PFSK-1 (cell line): Measurements from ENCODE around the gene ZCCHC24.

Experiments
- FOXP2 ChIP-seq: optimal IDR thresholded peaks from 2 replicates; pipeline ENCODE3; 2011; ENCODE audit warnings: borderline replicate concordance, control low read depth, inconsistent platforms; ENCODE audit not compliant: insufficient read depth; ENCODE audit errors: extremely low read length, extremely low read depth
- POLR2AphosphoS5 ChIP-seq: IDR thresholded peaks from 2 replicates; pipeline ENCODE4 v1.6.1; 2012; ENCODE audit warnings: low read depth, mild to moderate bottlenecking, control low read depth, low read length, moderate library complexity
- SIN3A ChIP-seq: IDR thresholded peaks from 2 replicates; pipeline ENCODE4 v1.6.1; 2012; ENCODE audit warnings: mild to moderate bottlenecking, low read length, moderate library complexity, borderline replicate concordance; ENCODE audit not compliant: insufficient read depth
- TAF1 ChIP-seq: IDR thresholded peaks from 2 replicates; pipeline ENCODE4 v1.6.1; 2012; ENCODE audit warnings: low read length, control low read depth, borderline replicate concordance; ENCODE audit not compliant: insufficient read depth
- TF ChIP-seq, protein P1 (sequence below), 2 experiments: IDR thresholded peaks; 2 replicates each; pipeline versions ENCODE4 v1.6.1 to v1.8.0; 2011 to 2012; ENCODE audit warnings: low read depth in 2 of 2, low read length in 2 of 2, control low read depth in 1 of 2, inconsistent platforms in 1 of 2, mild to moderate bottlenecking in 1 of 2, moderate library complexity in 1 of 2; ENCODE audit not compliant: insufficient read depth in 1 of 2

The ZCCHC24 gene

DNA sequence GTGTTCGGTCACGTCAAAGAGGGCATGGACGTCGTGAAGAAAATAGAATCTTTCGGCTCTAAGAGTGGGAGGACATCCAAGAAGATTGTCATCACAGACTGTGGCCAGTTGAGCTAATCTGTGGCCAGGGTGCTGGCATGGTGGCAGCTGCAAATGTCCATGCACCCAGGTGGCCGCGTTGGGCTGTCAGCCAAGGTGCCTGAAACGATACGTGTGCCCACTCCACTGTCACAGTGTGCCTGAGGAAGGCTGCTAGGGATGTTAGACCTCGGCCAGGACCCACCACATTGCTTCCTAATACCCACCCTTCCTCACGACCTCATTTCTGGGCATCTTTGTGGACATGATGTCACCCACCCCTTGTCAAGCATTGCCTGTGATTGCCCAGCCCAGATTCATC, 91.7 kb downstream of the ZCCHC24 start:
- TF ChIP-seq SIN3A (no peak), TAF1 (no peak), FOXP2 (no peak), POLR2AphosphoS5 (no peak)
- TF ChIP-seq, protein P1, sequence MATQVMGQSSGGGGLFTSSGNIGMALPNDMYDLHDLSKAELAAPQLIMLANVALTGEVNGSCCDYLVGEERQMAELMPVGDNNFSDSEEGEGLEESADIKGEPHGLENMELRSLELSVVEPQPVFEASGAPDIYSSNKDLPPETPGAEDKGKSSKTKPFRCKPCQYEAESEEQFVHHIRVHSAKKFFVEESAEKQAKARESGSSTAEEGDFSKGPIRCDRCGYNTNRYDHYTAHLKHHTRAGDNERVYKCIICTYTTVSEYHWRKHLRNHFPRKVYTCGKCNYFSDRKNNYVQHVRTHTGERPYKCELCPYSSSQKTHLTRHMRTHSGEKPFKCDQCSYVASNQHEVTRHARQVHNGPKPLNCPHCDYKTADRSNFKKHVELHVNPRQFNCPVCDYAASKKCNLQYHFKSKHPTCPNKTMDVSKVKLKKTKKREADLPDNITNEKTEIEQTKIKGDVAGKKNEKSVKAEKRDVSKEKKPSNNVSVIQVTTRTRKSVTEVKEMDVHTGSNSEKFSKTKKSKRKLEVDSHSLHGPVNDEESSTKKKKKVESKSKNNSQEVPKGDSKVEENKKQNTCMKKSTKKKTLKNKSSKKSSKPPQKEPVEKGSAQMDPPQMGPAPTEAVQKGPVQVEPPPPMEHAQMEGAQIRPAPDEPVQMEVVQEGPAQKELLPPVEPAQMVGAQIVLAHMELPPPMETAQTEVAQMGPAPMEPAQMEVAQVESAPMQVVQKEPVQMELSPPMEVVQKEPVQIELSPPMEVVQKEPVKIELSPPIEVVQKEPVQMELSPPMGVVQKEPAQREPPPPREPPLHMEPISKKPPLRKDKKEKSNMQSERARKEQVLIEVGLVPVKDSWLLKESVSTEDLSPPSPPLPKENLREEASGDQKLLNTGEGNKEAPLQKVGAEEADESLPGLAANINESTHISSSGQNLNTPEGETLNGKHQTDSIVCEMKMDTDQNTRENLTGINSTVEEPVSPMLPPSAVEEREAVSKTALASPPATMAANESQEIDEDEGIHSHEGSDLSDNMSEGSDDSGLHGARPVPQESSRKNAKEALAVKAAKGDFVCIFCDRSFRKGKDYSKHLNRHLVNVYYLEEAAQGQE (IDR thresholded peaks at IDR 0.05; ENCODE audit: insufficient read depth in 1 of 2, low read depth in 2 of 2, low read length in 2 of 2): no peak

DNA sequence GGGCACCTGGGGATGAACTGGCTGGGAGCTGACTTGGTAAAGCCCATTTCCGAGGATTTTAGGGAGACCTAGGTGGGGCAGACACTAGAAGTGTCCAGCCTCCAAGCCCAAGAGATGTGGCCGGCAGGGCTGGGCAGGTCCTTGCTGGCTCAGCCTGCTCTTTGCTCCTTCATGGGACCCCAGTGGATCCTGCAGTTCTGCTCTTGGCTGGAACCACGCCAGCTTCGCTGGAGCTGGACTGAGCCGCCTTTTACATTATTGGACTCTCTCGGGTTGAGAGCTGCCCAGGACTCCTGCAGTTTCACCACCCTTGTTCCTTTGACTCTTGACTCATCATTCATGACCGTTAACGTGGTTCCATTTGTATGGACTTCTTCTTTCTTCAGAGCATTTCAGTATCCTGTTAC, 92.4 kb downstream of the ZCCHC24 start:
- no peak for TF ChIP-seq POLR2AphosphoS5
- TF ChIP-seq FOXP2: no peak
- TF ChIP-seq, protein P1 (IDR thresholded peaks at IDR 0.05; ENCODE audit: insufficient read depth in 1 of 2, low read depth in 2 of 2, low read length in 2 of 2): no peak
- TF ChIP-seq SIN3A: no peak
- no peak for TF ChIP-seq TAF1

DNA sequence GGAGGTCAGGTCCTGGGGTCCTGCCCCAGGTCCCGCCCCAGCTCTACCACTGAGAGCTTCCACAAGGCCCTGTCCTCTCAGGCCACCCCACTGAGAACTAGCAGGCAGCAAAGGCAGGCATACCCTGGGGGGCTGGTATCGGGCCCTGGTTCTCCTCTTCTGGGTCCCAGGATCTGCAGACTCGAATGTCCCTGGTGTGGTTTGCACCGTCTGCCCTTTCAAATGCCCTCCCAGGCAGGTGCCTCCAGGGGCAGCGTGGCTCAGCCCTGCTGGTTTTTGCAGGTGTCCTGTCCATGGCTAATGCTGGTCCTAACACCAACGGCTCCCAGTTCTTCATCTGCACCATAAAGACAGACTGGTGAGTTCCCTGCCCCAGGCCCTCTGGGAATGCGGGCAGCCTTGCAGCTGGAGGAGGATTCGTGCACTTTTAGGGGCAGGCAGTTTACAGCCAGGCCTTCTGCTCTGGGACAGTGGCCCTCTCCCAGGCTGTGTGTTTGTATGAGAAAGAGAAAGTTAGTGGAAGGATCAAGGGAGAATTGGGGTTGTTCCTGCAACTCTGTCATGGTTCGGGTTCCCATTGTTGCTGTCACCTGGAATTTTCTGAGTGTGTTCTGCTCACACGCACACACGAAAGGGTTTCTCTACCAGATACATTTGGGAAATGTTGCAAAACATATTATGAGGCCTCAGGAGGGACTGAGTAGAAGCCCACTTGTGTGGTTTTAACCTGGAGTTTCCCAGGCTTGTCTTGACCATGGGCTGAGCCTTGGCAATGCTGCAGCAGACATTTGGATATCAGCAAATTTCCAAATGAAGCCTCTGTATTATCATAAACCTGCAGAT, 93.2 kb downstream of the ZCCHC24 start:
- TF ChIP-seq TAF1: no peak

DNA sequence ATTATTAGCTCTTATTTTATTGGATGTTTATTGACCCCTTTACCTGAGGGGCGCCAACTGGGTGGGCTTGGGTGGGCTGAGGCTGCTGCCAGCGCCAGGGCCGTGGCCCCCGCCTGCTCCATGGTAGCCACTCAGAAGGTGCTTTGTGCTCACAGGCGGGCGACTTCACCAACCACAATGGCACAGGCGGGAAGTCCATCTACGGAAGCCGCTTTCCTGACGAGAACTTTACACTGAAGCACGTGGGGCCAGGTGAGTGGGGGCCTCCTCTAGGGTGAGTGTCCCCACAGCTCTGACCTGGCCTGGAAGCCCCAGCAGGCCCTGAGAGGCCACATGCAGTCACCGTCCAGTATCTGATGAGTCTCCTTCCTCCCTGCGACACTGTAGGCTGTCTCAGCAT, 94.1 kb downstream of the ZCCHC24 start:
- TF ChIP-seq TAF1 (no peak), FOXP2 (no peak), SIN3A (no peak), POLR2AphosphoS5 (no peak)
- TF ChIP-seq, protein P1 (IDR thresholded peaks at IDR 0.05; ENCODE audit: insufficient read depth in 1 of 2, low read depth in 2 of 2, low read length in 2 of 2): no peak

DNA sequence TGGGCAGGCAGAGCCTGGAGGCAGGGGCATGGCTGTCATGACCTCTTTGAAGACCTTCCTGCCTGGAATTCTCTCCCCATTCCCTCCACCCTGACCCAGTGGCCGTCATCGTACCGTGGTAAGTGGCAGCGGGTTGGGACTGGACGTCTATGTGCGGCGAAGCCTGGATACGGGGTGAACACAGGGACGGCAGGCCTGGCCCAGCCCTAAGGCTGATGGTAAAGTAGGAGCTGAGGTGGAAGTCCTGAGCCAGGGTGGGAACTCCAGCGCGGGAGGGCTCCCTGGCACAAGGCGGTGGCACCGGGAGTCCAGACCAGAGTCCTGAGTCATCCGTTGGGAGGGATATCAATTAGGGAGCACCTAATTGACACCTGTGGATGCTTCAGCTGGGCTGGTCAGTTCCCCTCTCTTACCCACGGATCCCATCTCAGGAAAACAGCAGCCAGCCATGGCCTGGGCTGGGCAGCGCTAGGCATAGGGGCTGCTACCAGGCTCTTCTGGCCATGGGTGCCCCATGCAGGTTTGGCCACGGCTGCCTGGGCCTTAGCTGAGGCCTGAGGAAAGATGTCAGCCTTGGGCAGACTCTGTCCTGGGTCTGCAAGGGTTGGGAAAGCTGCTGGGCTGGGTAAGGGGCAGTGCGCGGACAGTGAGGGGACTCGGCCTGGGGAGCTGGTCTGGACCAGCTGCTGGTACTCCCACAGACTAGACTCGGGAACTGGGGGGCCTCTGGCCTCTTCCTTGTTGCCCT, 94.8 kb downstream of the ZCCHC24 start:
- no peak for TF ChIP-seq TAF1
- no peak for TF ChIP-seq FOXP2
- TF ChIP-seq, protein P1 (IDR thresholded peaks at IDR 0.05; ENCODE audit: insufficient read depth in 1 of 2, low read depth in 2 of 2, low read length in 2 of 2): no peak
- no peak for TF ChIP-seq POLR2AphosphoS5
- TF ChIP-seq SIN3A: no peak
